Spleen (tissue), 7 donors: ENCODE data around the gene FAM204A.

ENCODE experiments used
- POLR2A ChIP-seq, 3 donors: fragments of 450-650 bp; IDR thresholded peaks; one replicate each; pipeline ENCODE4 v1.5.1; 2017; ENCODE audit warnings: antibody characterized with exemption in 3 of 3, mild to moderate bottlenecking in 1 of 3
- POLR2AphosphoS5 ChIP-seq, 3 donors: sonication (generic); formaldehyde crosslinking; IDR thresholded peaks; one replicate each; pipeline ENCODE4 v1.5.1; 2017; ENCODE audit warnings: antibody characterized with exemption in 3 of 3
- TF ChIP-seq, protein P1 (sequence below), 11 experiments: fragments of 200-600 bp in 7 of 11; fragments of 450-650 bp in 4 of 11; sonication (generic) in 4 of 11; IDR thresholded peaks in 8 of 11; conservative IDR thresholded peaks in 3 of 11; 1 replicate in 7 of 11; 2 replicates in 4 of 11; pipeline versions ENCODE4 v1.4.0 to v1.8.0; 2016 to 2021; ENCODE audit warnings: antibody characterized with exemption in 11 of 11, inconsistent platforms in 4 of 11, mild to moderate bottlenecking in 1 of 11
- donor health status: DM: no; HTN: no; CAD: no; lungs with moderate emphysema.
- donor health status: DM: no; HTN: no; CAD: no.
- donor health status: DM: no; HTN: no; CAD: no.

DNA sequence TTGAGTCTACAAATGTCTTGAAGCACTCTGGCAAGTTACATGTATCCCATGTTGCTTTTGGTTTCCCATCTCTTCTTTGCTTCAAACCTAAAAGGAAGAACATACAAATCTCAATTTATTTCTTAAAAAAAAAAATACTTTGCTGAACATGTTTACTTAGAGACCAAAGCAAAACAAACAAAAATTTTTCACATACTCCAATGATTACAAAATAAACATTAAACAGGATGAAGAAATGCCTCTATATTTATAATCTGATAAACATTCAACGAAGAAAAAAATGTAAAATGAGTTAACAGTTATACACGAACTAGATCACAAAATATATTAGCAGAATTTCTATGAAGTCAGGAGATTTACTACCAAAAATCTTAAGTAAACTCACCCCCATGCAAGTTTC, 31.3 kb downstream of the FAM204A start:
- TF ChIP-seq, protein P1, sequence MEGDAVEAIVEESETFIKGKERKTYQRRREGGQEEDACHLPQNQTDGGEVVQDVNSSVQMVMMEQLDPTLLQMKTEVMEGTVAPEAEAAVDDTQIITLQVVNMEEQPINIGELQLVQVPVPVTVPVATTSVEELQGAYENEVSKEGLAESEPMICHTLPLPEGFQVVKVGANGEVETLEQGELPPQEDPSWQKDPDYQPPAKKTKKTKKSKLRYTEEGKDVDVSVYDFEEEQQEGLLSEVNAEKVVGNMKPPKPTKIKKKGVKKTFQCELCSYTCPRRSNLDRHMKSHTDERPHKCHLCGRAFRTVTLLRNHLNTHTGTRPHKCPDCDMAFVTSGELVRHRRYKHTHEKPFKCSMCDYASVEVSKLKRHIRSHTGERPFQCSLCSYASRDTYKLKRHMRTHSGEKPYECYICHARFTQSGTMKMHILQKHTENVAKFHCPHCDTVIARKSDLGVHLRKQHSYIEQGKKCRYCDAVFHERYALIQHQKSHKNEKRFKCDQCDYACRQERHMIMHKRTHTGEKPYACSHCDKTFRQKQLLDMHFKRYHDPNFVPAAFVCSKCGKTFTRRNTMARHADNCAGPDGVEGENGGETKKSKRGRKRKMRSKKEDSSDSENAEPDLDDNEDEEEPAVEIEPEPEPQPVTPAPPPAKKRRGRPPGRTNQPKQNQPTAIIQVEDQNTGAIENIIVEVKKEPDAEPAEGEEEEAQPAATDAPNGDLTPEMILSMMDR (IDR thresholded peaks at IDR 0.05 in 8 of 11, conservative IDR thresholded peaks at IDR 0.05 in 3 of 11): no peak
- TF ChIP-seq POLR2A (IDR thresholded peaks at IDR 0.05): no peak
- TF ChIP-seq POLR2AphosphoS5 (IDR thresholded peaks at IDR 0.05): no peak
